Breast epithelium (tissue), 3 donors: ENCODE data around the gene GPATCH1.

ENCODE experiments used
- POLR2A ChIP-seq: fragments of 450-650 bp; IDR thresholded peaks from one replicate; pipeline ENCODE4 v1.6.1; 2016; ENCODE audit warnings: antibody characterized with exemption, mild to moderate bottlenecking, moderate library complexity
- POLR2AphosphoS5 ChIP-seq, 3 donors: sonication (generic); formaldehyde crosslinking; IDR thresholded peaks; one replicate each; pipeline ENCODE4 v1.6.1; 2017; ENCODE audit warnings: antibody characterized with exemption in 3 of 3
- TF ChIP-seq, protein P1 (sequence below), 3 donors: fragments of 450-650 bp; IDR thresholded peaks; one replicate each; pipeline ENCODE4 v1.5.1; 2016 to 2017; ENCODE audit warnings: antibody characterized with exemption in 3 of 3, mild to moderate bottlenecking in 3 of 3, moderate library complexity in 3 of 3

DNA sequence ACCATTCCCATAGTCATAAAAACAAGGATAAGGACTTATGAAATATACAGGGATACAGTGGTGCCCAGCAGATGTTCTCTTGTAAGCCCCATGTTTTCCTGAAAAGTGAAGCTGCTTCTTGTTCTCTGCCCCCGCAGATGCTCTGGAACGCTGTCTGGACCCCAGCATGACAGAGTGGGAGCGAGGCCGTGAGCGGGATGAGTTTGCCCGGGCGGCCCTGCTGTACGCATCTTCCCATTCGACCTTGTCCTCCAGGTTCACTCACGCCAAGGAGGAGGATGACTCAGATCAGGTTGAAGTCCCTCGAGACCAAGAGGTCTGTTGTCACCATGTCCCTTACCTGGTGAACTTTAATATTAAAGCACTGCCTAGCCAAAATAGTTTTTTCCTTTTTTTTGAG, 30.6 kb downstream of the GPATCH1 start:
- TF ChIP-seq, protein P1, sequence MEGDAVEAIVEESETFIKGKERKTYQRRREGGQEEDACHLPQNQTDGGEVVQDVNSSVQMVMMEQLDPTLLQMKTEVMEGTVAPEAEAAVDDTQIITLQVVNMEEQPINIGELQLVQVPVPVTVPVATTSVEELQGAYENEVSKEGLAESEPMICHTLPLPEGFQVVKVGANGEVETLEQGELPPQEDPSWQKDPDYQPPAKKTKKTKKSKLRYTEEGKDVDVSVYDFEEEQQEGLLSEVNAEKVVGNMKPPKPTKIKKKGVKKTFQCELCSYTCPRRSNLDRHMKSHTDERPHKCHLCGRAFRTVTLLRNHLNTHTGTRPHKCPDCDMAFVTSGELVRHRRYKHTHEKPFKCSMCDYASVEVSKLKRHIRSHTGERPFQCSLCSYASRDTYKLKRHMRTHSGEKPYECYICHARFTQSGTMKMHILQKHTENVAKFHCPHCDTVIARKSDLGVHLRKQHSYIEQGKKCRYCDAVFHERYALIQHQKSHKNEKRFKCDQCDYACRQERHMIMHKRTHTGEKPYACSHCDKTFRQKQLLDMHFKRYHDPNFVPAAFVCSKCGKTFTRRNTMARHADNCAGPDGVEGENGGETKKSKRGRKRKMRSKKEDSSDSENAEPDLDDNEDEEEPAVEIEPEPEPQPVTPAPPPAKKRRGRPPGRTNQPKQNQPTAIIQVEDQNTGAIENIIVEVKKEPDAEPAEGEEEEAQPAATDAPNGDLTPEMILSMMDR (IDR thresholded peaks at IDR 0.05) = no peak
- TF ChIP-seq POLR2A (no peak), POLR2AphosphoS5 (IDR thresholded peaks at IDR 0.05) (no peak)
